ENCODE results near the gene PELO. TPM values are rescaled to one million over a fixed set of nuclear protein-coding genes. Genes with fewer than 3 reads are reported as not detected.

PELO gene
- total RNA-seq, 1 experiment from 2014 or later, result 12.4 TPM

- Histone ChIP-seq H3K9me3 (ENCODE audit: control insufficient read depth, insufficient read depth, low read depth, low read length) (no peaks in the 10 kb centered on the region), H3K27ac (ENCODE audit: low read length) (no peak overlapping the region), H3K4me3 (ENCODE audit: low read depth in 2 of 2, low read length in 2 of 2) (no peak overlapping the region), H3K27me3 (ENCODE audit: control insufficient read depth, insufficient read depth, low read length) (no peaks in the 10 kb centered on the region), H3K4me1 (ENCODE audit: control insufficient read depth, insufficient read depth, low read length) (no peaks in the 10 kb centered on the region), H3K36me3 (ENCODE audit: control insufficient read depth, insufficient read depth, low read length) (no peaks in the 10 kb centered on the region)
- DNase-seq (ENCODE audit: low read depth, low spot score), result no peak
- no peak for ATAC-seq
- TF ChIP-seq CTCF (IDR thresholded peaks at IDR 0.05) (no peak), SIN3A (IDR thresholded peaks at IDR 0.05; ENCODE audit: borderline replicate concordance, insufficient read depth, low read depth, low read length) (no peak), REST (IDR thresholded peaks at IDR 0.05; ENCODE audit: insufficient read depth in 1 of 2, low read depth in 2 of 2, low read length in 1 of 2) (no peak), POLR2AphosphoS5 (IDR thresholded peaks at IDR 0.05; ENCODE audit: low read depth, low read length) (no peak), TCF7L2 (IDR thresholded peaks at IDR 0.05; ENCODE audit: low read depth, low read length) (no peak)
- ChIA-PET POLR2A (interaction anchor here (0.7 kb wide), 1 partner anchor 25 kb away, joined by 3 read pairs; no protein-coding TSS in a partner anchor), CTCF (no interaction called here)
- no TSS peak for BruUV-seq (replicated peaks)
- in situ Hi-C loops (cut with HindIII; ENCODE audit: low pct_unique_long_range_greater_than_20kb, low sequenced_read_pairs), result no loop called here
- intact Hi-C loops (cut with micrococcal nuclease; ENCODE audit: unreplicated experiment), result no loop called here
Observed at GRCh38 chr5:52754051-52754450, 33.7 kb upstream of the PELO start.

GRCh38 chr5:52757527-52757926 is 30.2 kb upstream of the PELO start:
- no peak for TF ChIP-seq POLR2AphosphoS5 (IDR thresholded peaks at IDR 0.05; ENCODE audit: low read depth, low read length)
- no peak for TF ChIP-seq REST (IDR thresholded peaks at IDR 0.05; ENCODE audit: insufficient read depth in 1 of 2, low read depth in 2 of 2, low read length in 1 of 2)
- no peak for TF ChIP-seq SIN3A (IDR thresholded peaks at IDR 0.05; ENCODE audit: borderline replicate concordance, insufficient read depth, low read depth, low read length)
- no peak for TF ChIP-seq TCF7L2 (IDR thresholded peaks at IDR 0.05; ENCODE audit: low read depth, low read length)
- no peak for TF ChIP-seq CTCF (IDR thresholded peaks at IDR 0.05)
- DNase-seq (ENCODE audit: low read depth, low spot score) (no peak), ATAC-seq (no peak)
- in situ Hi-C loops (cut with HindIII; ENCODE audit: low pct_unique_long_range_greater_than_20kb, low sequenced_read_pairs), result no loop called here
- ChIA-PET POLR2A (no interaction called here), CTCF (no interaction called here)
- Histone ChIP-seq H3K9me3 (ENCODE audit: control insufficient read depth, insufficient read depth, low read depth, low read length) (no peaks in the 10 kb centered on the region), H3K27me3 (ENCODE audit: control insufficient read depth, insufficient read depth, low read length) (no peaks in the 10 kb centered on the region), H3K4me3 (ENCODE audit: low read depth in 2 of 2, low read length in 2 of 2) (no peak overlapping the region), H3K27ac (ENCODE audit: low read length) (no peak overlapping the region), H3K4me1 (ENCODE audit: control insufficient read depth, insufficient read depth, low read length) (no peaks in the 10 kb centered on the region), H3K36me3 (ENCODE audit: control insufficient read depth, insufficient read depth, low read length) (no peaks in the 10 kb centered on the region)
- intact Hi-C loops (cut with micrococcal nuclease; ENCODE audit: unreplicated experiment), result no loop called here
- no TSS peak for BruUV-seq (replicated peaks)
